ENCODE results near the gene KIAA0753.

DNA sequence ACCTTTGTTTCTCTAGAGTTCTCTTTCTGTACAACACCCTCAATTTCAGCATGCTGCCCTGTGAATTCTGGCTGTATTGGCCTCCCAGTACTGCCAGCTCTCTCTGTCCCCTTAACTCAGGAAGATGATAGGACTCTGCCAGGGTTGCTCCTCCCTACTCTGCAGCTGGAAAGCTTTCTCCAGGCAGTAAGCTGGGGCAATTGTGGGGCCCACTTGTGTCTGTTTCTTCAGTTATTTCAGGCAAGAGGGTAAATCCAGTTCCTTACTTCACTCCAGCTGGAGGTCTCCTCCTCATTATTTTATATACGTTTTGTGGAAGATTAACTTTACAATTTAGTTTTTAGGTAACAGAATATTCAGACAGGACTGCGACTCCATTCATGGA is 20.9 kb upstream of the KIAA0753 start:
- TF ChIP-seq, protein P1, sequence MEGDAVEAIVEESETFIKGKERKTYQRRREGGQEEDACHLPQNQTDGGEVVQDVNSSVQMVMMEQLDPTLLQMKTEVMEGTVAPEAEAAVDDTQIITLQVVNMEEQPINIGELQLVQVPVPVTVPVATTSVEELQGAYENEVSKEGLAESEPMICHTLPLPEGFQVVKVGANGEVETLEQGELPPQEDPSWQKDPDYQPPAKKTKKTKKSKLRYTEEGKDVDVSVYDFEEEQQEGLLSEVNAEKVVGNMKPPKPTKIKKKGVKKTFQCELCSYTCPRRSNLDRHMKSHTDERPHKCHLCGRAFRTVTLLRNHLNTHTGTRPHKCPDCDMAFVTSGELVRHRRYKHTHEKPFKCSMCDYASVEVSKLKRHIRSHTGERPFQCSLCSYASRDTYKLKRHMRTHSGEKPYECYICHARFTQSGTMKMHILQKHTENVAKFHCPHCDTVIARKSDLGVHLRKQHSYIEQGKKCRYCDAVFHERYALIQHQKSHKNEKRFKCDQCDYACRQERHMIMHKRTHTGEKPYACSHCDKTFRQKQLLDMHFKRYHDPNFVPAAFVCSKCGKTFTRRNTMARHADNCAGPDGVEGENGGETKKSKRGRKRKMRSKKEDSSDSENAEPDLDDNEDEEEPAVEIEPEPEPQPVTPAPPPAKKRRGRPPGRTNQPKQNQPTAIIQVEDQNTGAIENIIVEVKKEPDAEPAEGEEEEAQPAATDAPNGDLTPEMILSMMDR (IDR thresholded peaks at IDR 0.05), result no peak
- TF ChIP-seq POLR2A (IDR thresholded peaks at IDR 0.05), result no peak
